OCI-LY3 (cell line): Measurements from ENCODE around the gene CEP41.

Experiments
- H2AFZ ChIP-seq: fragments of 200-600, 300-600 bp; shearing (Covaris generic); 2 replicates; pipeline ENCODE4 v1.6.0; 2014; ENCODE audit warnings: antibody characterized with exemption, low read depth, low read length
- H3K27ac ChIP-seq: fragments of 200-600, 300-600 bp; sonication (generic); 2 replicates; pipeline ENCODE4 v1.5.1; 2014; ENCODE audit warnings: mild to moderate bottlenecking, low read length, moderate library complexity, mixed read lengths
- H3K27me3 ChIP-seq: fragments of 200-600, 300-600 bp; sonication (generic); 2 replicates; pipeline ENCODE4 v1.6.1; 2014; ENCODE audit warnings: low read depth, low read length, mixed read lengths
- H3K36me3 ChIP-seq: fragments of 200-600, 300-600 bp; sonication (generic); replicated peaks from 2 replicates; pipeline ENCODE3; 2014; ENCODE audit warnings: low read depth, low read length, mixed read lengths
- H3K4me1 ChIP-seq: fragments of 300-600, 200-600 bp; sonication (generic); 2 replicates; pipeline ENCODE4 v1.6.1; 2014; ENCODE audit warnings: low read length, mixed read lengths
- H3K4me2 ChIP-seq: fragments of 200-600, 300-600 bp; sonication (generic); 2 replicates; pipeline ENCODE4 v1.6.1; 2014; ENCODE audit warnings: low read length, mixed read lengths
- H3K4me3 ChIP-seq: fragments of 300-600, 200-600 bp; sonication (generic); 2 replicates; pipeline ENCODE4 v1.5.1; 2014; ENCODE audit warnings: antibody characterized with exemption, mild to moderate bottlenecking, low read length, moderate library complexity
- H3K79me2 ChIP-seq: fragments of 300-600, 200-600 bp; shearing (Covaris generic); 2 replicates; pipeline ENCODE4 v1.6.1; 2014; ENCODE audit warnings: mild to moderate bottlenecking, low read length, mixed read lengths
- H3K9ac ChIP-seq: fragments of 300-600, 200-600 bp; shearing (Covaris generic); 2 replicates; pipeline ENCODE4 v1.6.0; 2014; ENCODE audit warnings: mild to moderate bottlenecking, low read length, moderate library complexity
- H3K9me3 ChIP-seq: fragments of 200-600, 300-600 bp; shearing (Covaris generic); 2 replicates; pipeline ENCODE4 v1.6.1; 2014; ENCODE audit warnings: low read length, mixed read lengths; ENCODE audit not compliant: insufficient read depth
- H4K20me1 ChIP-seq: fragments of 200-600, 300-600 bp; sonication (generic); 2 replicates; pipeline ENCODE4 v1.6.1; 2016; ENCODE audit warnings: low read length, mixed read lengths; ENCODE audit not compliant: insufficient read depth
- EZH2phosphoT487 ChIP-seq: fragments of 200-600 bp; shearing (Covaris generic); IDR thresholded peaks from 2 replicates; pipeline ENCODE4 v1.6.1; 2018; ENCODE audit warnings: antibody characterized with exemption, mixed run types, low read depth
- TF ChIP-seq, protein P1 (sequence below): fragments of 200-600, 300-600 bp; sonication (generic); IDR thresholded peaks from 2 replicates; pipeline ENCODE4 v1.5.1; 2014; ENCODE audit warnings: antibody characterized with exemption, low read length, low read depth

Gene CEP41

DNA sequence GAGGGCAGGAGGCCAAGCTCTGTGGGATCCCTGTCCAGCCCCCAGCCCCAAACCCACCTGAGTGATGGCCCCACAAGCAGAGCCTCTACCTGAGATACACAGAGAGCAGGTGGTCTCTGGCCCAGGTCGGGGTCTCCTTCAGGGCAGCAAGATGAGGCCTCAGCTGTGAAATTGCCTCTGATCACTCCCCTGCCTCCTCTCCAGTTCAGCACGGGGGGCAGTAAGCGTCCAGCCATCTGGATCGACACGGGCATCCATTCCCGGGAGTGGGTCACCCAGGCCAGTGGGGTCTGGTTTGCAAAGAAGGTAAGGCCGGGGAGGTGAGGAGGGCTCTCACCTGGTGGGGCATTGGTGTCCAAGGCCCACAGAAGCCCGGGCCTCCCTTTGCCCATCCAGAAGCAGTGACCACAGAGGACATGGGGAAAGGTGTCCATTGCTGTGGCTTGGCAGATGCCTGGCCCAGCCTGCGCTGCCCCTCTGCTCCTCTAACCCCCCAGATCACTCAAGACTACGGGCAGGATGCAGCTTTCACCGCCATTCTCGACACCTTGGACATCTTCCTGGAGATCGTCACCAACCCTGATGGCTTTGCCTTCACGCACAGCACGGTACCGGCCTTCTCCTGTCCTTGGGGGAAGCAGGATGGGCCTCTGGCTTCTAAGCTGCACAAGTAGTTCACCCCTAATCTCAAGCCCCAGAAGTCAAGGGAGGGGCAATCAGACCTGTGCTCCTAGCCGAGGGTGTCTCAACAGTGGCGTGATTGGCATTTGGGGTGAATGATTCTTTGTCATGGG, 57.4 kb downstream of the CEP41 start:
- no peaks in the 10 kb centered on the region for H3K79me2 ChIP-seq
- no peak overlapping the region for H3K9ac ChIP-seq
- TF ChIP-seq, protein P1, sequence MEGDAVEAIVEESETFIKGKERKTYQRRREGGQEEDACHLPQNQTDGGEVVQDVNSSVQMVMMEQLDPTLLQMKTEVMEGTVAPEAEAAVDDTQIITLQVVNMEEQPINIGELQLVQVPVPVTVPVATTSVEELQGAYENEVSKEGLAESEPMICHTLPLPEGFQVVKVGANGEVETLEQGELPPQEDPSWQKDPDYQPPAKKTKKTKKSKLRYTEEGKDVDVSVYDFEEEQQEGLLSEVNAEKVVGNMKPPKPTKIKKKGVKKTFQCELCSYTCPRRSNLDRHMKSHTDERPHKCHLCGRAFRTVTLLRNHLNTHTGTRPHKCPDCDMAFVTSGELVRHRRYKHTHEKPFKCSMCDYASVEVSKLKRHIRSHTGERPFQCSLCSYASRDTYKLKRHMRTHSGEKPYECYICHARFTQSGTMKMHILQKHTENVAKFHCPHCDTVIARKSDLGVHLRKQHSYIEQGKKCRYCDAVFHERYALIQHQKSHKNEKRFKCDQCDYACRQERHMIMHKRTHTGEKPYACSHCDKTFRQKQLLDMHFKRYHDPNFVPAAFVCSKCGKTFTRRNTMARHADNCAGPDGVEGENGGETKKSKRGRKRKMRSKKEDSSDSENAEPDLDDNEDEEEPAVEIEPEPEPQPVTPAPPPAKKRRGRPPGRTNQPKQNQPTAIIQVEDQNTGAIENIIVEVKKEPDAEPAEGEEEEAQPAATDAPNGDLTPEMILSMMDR = no peak
- no peak for TF ChIP-seq EZH2phosphoT487
- no peaks in the 10 kb centered on the region for H3K9me3 ChIP-seq
- H3K4me3 ChIP-seq = no peak overlapping the region
- H3K4me2 ChIP-seq = no peak overlapping the region
- no peaks in the 10 kb centered on the region for H4K20me1 ChIP-seq
- no peaks in the 10 kb centered on the region for H3K36me3 ChIP-seq
- H2AFZ ChIP-seq = no peak overlapping the region
- no peaks in the 10 kb centered on the region for H3K27me3 ChIP-seq
- no peaks in the 10 kb centered on the region for H3K4me1 ChIP-seq
- H3K27ac ChIP-seq = no peak overlapping the region

DNA sequence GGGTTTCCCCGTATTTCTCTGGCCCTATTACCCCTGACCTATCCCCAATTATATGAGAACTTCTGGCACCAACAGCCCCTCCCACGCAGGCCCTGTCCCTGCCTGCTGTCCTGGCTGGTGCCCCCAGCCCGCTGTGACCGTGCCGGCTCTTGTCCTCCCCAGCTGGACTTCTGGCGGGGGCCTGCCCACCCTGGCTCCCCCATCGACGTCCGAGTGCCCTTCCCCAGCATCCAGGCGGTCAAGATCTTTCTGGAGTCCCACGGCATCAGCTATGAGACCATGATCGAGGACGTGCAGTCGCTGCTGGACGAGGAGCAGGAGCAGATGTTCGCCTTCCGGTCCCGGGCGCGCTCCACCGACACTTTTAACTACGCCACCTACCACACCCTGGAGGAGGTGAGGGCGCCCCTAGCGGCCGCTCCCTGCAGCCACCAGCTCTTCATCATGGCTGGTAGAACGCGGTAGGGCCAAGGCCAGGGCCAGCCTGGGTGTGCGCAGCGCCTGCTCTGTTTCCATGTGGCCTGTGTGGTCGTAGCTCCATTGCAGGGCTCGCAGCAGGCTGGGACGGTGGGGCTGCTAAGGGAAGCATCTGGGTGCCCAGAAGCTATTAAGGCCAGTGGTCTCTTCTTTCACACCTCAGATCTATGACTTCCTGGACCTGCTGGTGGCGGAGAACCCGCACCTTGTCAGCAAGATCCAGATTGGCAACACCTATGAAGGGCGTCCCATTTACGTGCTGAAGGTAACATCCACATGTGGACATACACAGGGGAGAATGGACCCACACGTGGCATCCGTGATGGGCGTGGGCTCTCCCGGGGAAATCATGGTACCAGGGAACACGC, 59.1 kb downstream of the CEP41 start:
- TF ChIP-seq, protein P1 = peak; percentile 23; the same call in 1 of the 2 replicates
- TF ChIP-seq EZH2phosphoT487 = no peak
- H3K27ac ChIP-seq = no peak overlapping the region
- H3K36me3 ChIP-seq = no peaks in the 10 kb centered on the region
- H3K27me3 ChIP-seq = no peaks in the 10 kb centered on the region
- H3K9me3 ChIP-seq = no peaks in the 10 kb centered on the region
- H3K9ac ChIP-seq = no peak overlapping the region
- no peaks in the 10 kb centered on the region for H3K4me1 ChIP-seq
- no peak overlapping the region for H3K4me3 ChIP-seq
- H3K4me2 ChIP-seq = no peak overlapping the region
- no peak overlapping the region for H2AFZ ChIP-seq
- H4K20me1 ChIP-seq = no peaks in the 10 kb centered on the region
- H3K79me2 ChIP-seq = no peaks in the 10 kb centered on the region

DNA sequence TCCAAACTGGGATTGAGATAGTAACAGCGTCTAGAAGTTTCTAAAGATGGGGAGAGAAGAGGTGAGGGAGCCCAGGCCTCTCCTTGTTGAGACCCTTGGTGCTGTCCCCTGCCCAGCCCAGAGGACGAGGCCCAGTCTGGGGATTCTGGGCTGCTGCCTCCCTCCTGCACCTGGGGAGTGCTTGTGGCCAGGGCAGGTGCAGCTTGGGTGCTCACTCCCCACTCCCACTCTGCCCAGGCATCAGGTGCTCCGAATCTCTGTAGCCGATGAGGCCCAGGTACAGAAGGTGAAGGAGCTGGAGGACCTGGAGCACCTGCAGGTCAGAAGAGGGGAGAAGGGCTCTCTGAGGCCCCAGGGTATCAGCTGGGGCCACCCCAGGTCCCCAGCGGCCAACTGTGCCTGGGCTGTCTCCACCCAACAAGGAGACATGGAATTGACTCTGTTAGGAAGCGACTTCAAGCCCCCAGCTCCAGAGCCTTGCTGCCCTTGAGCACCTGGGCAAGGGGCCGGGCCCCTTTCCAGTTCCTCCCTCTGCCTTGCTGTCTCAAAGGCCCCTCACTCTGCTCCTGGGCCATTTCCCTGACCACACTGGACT, 59.9 kb downstream of the CEP41 start:
- H3K9me3 ChIP-seq = 0 out of 2 replicates have a peak, but pooled peaks cover 3% of the 10 kb centered on the region
- no peak for TF ChIP-seq EZH2phosphoT487
- TF ChIP-seq, protein P1 = no peak

More for the DNA sequence above, 59.9 kb downstream of the CEP41 start:
- H3K4me2 ChIP-seq = no peak overlapping the region
- H2AFZ ChIP-seq = no peak overlapping the region
- H3K79me2 ChIP-seq = no peaks in the 10 kb centered on the region
- H3K9ac ChIP-seq = no peak overlapping the region
- no peak overlapping the region for H3K27ac ChIP-seq
- no peaks in the 10 kb centered on the region for H3K36me3 ChIP-seq
- no peaks in the 10 kb centered on the region for H3K27me3 ChIP-seq
- H3K4me1 ChIP-seq = no peaks in the 10 kb centered on the region
- H4K20me1 ChIP-seq = no peaks in the 10 kb centered on the region
- no peak overlapping the region for H3K4me3 ChIP-seq
